Muscle of back (tissue), 11 donors: ENCODE results near the gene SPOCD1. TPM values are rescaled to one million over a fixed set of nuclear protein-coding genes. Genes with fewer than 3 reads are reported as not detected.
A peak's percentile ranks its signal among the peaks of the same experiment; 100 is the strongest.

Source experiments
- DNase-seq, 3 donors: peaks; one replicate each; pipeline versions ENCODE4 v3.0.0 to v3.0.0-alpha.2; 2013
- polyA plus RNA-seq, 10 donors: library from polyadenylated mRNA; unstranded; fragments of 120-200 nt; gene quantifications; one replicate each; pipeline ENCODE4 v1.2.1, GENCODE V29; 2013; ENCODE audit not compliant: insufficient read length in 10 of 10

SPOCD1 gene
- polyA plus RNA-seq, 10 donors = 0.11 to 0.60 (median 0.30) TPM

DNA sequence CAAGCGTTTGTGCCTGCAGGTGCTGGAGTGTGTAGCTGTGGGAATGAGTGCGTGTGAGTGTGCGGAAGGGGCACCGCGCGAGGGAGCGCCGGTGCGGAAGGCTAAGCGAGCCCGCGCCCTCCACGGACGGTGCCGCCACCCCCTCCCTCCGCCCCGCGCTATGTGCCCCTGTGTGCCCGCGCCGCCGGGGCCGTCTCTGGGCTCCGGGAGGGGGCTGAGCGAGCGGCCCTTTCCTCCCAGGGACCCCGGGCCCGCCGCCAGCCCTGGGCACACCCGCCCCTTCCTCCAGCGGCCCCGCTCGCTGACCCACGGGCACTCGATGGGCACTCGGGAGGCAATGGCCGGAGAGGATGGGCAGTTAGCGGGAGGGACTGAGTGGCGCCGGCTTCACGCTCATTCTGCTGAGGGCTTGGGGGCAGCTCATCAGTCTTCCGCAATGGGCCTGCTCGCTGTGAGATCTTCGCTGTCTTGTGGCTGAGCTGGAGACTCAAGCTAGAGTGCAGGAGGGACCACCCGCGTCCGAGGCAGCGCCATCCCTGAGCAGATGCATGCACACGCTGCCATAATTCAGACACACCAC, 43.1 kb downstream of the SPOCD1 start:
- no peak for DNase-seq

DNA sequence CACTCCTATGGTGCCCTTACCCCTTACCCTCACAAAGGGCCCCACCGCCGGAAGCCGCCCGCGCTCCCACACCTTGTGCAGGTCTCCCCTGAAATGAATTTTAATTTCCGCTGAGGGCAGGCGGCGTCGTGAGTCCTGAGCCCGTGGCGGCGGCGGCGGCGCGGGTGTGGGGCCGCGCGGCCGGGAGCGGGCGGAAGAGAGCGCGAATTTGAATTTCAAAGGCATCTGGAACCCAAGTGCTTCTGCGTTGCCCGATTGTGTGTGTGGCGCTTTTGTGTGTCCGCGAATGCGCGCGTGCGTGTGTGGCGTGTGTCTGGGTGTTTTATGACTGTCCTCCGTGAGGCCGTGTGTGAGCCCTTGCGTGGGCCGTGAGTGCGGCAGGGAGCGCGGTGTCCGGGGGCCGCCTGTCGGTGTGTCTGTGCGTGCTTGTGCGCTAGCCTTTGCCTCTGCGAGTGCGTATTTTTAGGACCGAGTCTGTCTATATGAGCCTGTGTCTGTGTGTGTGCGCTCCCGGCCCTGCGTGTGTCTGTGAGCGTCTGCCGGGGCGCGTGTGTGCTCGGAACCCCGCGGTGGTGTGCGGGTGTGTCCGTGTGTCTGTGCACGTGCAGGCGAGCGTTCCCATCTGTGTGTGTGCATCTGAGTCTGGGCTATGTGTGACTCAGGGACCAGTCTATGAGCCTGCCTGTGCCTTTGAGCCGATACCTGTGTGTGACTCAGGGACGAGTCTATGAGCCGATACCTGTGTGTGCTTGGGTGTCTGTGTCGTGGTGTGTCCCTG, 43.7 kb downstream of the SPOCD1 start:
- DNase-seq = peak in 1 of 3 donors; percentile 65

DNA sequence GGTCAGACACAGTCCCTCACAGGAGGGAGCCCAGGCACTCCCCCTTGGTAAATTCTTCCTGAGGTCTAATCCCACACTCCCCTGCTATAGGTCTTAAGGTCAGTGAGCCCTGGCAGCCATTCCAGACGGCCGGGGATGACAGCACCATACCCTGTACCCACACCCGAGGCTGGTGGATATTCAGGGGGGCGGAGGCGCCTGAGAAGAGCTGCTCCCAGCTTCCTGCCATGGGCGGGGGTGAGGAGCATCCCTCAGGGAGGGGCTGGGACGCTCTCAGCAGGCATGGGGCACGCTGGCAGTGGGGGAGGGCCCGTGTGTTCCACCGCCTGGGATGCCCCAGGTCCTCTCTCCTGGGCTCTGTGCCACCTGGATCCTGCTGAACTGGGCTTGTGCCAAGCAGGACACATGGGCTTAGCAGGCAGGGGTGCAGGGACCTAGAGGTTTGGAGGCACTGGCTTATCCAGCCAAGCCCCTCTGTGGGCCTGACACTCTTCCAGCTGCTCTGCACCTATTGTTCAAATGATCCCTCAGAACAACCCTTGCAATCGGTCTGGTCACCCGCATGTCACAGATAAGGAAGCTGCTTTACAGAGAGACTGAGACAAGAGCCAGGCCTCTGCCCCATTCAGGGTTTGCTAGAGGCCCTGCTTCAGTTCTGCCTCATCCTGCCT, 46.0 kb downstream of the SPOCD1 start:
- no peak for DNase-seq

DNA sequence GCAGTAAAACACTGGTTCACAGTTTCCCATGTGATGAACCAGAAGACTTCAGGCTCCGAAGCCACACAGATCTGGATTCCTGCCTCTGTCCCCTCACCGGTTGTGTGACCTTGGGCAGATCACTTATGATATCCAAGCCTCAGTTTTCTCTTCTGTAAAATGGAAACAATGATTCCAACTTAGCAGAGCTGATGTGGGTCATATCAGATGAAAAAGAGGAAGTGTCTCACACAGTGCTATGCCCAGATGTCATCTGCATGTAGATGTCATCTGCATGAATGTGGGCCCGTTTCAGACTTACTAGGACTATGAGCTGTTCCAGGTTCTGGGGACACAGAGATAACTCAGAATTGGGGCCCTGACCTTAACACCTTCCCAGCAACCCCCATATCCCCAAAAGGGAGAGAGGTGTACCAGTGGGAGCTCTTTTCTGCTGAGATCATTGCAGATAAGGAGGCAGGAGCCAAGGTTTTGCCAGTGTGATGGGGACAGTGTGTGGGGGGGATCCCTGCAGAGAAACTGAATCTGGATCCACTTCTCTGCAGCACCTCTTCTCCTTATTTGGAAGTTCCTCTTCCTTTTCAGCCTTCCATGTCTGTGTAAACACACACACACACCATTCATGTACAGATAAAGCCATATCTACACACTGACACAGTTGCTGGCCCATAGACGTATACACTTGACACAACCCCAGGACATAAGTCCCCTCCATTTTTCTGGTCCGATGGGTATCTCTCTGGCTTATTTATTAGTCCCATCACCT, 46.7 kb downstream of the SPOCD1 start:
- no peak for DNase-seq

DNA sequence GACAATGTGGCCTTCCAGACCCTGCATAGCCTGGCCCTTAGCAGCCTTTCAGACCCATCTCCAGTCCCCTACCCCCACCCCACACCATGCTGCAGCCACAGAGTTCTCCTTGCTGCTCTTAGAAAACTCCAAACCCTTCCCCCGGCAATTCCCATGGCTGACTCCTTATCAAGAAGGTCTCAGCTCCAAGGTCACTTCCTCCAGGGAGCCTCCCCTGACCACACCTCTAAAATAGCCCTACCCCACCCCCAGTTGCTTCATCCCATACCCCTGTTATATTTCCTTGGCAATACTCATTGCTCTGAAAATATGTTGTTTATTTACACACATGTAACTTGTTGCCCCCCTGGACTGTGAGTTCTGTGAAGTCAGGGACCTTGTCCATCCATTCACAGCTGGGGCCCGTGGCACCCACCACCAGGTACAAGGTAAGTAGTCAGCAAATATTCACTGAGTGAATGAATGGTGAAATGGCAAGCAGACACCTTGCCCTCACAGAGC, 47.4 kb downstream of the SPOCD1 start:
- DNase-seq = no peak

DNA sequence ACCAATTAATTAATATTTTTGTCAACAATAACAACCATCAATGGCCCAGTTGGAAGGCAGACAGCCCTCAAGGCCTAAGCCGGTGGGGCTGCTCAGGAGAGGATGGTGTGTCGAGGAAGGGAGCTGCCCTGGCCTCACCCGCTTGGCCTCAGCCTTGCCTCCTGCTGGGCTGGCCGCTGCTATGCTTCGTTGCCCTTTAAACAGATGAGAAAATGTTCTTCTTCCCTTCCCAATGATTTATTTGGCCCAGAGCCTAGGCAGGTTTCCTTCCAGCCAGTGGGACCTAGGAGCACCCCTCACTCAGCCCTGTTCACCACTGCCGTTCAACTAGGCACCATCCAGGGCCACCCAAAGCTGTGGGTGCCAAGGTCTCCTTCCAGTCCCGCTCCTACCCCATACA, 48.6 kb downstream of the SPOCD1 start:
- no peak for DNase-seq

DNA sequence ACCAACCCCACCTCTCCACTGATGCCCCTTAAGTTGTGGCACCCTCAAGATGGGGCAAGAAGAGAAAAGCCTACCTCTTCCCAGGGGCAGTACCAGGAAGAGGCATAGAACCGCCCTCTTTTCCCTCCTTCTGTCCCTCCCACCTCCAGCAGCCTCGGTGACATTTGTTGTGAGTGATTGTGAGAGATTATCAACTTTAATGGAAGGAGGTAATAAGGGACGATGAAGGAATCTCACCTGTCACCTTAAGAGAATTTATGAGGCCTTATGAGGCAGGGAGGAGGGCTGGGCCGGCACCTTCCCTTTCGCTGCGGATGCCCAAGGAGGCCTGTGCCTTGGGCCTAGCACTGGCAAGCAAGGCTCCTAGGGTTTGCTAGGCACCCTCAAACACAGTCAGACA, 50.3 kb downstream of the SPOCD1 start:
- no peak for DNase-seq

DNA sequence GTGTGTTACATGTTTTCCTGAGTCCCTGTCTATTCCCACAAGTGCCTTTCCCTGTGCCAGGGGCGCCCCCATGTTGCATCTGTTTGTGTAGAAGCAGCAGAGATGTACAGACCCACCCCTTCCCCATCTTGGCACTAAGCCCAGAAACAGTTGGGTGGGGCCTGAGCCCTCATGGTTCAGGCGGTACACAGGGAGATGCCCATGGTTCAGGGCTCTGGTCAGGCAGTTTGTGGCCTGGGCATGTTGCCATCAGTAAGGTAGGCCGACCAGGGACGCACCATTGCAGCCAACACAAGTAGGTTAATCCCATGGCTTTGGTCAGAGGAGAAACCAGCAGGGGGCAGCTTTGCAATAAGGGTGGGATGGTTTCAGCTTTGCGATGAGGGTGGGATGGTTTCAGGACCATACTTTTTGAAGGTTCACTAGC, 50.8 kb downstream of the SPOCD1 start:
- DNase-seq = peak in 1 of 3 donors; percentile 55

DNA sequence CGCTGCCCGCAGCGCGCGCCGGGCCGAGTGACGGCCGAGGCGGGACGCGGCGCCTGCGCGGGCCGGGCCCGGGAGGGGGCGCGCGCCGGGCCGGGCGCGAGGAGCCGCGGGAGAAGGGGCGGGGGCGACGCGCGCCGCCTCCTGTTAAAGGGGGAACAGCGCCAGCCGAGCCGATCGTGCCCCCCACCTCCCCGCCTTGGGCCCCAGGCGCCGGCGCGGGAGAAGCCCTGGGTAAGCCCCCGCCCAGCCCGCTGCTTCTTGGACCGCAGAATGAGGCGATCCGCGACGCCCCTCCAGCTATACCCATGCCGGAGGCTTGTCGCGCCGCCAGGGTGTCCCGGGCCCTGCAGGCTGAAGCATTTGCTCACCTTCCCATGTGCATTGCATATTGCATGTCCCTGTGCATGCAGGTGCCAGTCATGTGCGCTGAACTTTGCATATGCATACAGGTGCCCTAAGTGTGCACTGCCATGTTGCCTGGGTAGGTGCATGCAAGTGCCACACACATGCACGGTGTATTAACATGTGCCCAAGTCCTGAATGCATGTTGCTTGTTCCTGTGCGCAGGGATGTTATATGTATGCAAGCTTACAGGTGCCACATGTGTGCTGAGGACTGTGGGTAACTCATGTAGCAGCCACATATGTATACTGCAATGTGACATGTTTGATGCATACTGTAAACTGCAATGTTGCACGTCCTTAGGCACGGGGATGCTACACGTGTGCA, 51.3 kb downstream of the SPOCD1 start, which contains the start of gene ADGRB2:
Gene ADGRB2, minus strand, starts transcription at position 29 of the 729 bp plus-strand sequence. CDS start 7,119 bp downstream, outside the sequence.
- DNase-seq = peak in 1 of 3 donors; percentile 73

DNA sequence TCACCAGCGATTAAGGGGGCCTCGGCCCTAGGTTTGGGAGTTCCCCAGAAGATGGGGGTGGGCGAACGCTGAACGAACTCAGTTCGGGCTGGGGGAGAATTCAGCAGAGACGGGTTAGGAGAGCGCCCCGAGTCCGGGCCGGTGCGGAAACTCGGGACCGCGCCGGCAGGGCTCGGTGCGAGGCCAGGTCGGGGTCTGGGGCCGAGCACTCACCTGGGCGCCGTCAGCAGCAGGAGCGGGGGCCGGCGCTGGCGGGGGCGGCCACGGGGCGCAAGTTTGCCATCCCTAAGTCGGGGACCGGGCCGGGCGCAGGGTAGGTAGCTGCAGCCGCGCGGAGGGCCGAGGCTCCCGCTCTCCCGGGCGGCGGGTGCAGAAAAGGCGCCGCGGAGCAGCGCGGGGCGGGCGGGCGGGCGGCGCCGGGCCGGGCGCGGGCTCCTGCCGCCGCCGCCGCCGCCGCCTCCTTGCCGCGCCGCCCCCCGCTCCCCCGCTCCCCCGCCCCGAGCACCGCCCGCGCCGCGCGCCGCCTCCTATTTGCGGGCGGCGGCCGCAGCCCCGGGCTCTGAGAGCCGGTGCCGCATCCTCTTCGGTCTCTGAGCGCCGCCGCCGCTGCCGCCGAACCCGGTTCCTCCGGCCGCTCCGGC, 52.0 kb downstream of the SPOCD1 start:
- DNase-seq = no peak

DNA sequence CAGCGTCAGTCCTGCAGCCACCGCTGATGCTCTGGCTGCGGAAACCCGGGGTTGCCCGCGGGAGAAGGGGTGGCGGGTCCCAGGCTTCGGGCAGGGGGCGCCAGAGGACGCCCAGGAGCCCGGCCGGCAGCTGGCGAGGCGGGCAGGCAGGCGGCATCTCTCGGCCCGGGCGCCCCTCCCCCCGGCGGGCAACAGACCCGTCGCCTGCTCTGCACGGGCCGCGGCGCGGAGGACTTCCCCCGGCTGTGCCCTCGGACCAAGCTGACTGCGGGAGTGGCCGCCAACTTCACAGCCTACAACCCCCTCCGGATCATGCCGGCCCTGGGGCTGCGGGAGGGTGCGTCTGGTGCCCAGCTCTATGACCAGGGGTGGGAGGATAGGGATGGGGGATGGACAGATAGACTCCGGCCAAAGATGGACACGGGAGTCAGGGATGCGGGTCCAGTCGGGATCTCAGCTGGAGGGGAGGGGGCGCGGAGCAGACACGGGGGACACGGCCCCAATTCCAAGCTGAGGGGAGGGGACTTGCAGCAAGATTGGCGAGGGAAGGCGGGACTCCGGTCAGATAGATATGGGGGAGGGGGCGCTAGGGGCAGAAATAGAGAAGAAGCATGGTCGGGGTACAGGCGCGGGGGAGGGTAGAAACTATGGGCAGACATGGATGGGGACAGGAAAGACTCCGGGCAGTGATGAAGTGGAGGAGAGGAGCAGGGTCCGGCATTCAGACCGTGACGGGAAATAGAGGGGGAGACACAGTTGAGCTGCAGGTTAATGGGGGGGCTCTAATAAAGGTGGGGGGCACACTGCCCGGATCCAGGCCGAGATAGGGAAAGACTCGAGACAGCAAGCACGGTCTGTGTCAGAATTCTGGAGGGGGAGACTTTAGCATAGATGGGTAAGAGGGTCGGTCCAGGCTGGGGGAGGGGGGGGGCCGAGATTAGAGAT, 52.8 kb downstream of the SPOCD1 start:
- peak in 2 of 3 donors; percentile 51 to 77 for DNase-seq

DNA sequence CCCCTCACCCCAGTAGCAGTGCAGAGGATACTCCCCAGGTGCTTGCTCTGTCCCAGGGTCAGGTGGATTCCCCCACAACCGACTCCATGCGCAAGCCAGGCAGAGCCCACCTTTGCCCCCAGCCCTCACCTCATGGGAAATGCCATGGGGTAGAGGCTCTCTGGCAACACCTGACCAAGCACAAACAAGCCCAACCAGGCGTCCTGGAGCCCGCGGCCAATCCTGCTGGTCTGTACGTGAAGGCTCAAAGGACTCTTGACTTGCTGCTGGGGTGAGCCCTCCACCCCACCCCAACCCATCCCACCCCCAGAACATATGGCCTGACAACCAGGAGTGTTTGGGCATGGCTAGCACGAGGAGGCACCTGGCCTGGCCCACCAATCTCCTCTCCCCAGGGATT, 53.5 kb downstream of the SPOCD1 start:
- DNase-seq = no peak

DNA sequence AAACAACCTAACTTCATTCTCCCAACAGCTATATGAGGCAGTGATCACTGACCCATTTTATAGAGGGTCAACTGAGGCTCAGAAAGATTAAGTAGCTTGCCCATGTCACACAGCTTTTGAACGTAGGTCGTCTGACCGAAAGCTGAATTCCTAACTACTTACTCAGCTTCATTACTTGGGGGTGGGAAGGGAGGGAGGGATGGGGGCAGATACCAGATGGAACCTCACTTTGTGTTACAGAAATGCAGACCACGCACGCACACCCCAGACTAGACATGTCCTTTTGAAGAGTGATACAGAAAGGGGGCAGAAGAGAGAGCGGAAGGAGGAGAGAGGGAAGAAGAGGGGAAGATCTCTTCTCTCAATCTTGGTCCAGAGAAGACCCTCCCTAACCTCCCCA, 53.9 kb downstream of the SPOCD1 start:
- no peak for DNase-seq

DNA sequence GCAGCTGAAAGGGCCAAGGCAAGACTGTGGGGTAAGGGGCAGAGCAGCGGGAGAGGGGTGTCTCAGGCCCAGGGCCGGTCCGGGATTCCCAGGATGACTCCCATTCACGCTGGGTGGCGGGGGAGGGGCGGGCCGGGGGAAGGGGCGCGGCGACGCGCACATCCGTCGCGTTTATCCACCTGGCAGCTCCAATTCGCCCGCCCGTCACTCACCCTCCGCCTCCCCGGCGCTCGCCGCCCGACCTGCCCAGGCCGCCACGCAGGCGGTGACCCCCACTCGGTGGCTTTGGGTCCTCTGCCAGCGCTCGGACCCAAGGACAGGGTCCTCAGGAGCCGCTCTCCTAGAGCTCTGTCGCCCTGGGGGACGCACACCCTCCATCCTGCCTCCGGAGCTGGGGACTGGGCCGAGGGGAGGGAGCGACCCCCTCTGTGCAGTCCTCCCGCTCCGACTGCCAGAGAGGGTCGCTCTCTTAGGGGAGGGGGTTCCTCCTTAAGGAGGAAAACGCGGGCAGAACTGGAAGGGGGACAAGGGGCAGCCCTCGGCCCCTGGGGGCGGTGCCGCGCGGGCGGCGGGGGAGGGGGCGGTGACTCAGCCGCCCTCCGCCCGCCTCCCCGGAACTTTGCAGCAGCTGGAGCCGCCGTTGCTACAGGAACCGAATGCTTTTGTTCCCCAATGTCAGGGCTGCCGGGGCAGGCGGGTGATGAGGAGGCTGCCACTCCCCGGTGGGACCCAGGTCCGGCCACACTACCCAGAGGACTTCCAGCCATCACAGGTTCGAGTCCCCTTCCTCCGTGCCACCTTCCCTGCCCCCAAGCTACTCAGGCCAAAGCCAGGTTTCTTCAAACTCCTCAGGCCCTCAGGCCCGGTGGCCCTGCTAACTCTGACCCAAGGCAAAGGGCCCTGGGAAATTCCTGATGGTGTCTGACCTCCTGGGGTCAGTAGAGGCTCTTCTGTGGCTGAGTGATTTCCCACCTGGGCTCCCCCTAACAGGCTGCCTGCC, 55.1 kb downstream of the SPOCD1 start:
- peak in 2 of 3 donors; percentile 65 to 88 for DNase-seq

DNA sequence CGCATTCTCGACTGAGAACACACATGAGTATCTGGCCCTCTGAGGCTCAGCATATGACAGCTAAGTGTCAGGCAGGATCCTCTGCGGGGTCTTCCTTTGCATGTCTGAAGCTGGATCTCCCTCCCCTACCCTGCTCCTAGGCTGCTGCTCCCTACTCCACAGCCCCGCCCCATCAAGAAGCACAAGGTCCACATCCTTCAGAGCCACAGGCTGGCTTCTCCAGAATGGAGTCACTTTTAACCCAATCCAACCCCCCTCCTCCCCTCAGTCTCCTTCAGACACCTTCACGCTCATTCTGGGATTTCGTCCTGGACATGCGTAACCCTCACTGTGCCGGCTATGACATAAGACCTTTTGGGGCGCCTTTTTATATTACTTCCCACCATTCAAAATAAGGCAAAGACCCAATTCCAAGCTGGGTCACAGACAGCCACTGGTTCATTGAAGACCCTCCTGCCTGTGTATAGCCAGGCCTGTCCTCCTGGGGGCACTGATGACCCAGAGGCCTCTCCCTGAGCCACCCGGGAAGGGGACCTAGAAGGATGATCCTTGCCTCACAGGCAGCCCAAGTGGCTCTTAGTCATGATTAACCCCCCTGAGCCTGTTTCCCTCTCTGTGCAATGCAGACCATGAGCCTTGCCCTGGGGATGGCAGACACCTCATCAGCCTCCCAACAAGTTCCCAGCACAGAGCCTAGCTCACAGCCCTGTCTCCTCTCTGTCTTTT, 56.4 kb downstream of the SPOCD1 start:
- DNase-seq = no peak

DNA sequence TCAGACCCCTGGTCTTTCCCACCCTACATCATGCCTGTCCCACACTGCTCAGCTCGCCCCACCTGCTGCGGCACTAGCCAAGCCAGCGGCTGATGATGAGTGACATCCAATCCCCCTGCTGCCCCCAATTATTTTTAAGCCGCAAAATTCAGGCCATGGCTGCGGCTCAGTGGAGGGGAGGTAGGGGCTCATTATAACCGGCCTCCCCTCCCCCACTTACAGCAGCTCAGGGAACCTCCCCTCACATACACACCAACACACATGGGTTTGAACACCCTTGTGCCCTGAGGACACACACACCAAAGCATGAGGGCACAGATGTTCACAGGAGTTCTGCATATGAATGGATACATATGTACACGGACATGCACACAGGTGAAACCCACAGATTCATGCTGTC, 57.0 kb downstream of the SPOCD1 start:
- no peak for DNase-seq

DNA sequence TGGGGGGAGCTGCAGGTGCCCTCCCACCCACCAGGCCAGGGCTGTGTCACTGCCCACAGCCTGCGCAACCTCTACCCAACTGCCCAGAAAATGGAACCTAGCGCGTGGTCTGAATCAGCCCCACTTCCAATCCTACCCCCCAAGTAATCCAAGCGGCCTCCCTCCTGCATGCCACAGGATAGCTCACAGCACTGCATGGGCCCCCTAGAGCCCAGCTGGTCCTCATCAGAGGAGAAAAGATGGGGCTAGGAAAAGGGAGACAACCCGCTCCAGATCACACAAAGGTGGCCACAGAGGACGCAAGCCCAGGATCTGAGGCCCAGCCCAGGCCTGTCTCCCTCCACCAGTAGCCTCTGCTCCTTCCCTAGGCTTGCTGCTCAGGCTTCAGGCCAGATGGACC, 57.8 kb downstream of the SPOCD1 start:
- DNase-seq = no peak
